RWPE1 (cell line): ENCODE results near the gene TSPO.

Experiments used
- CTCF ChIA-PET: fragments of 350-600 bp; sonication (Branson Sonifier 250); formaldehyde crosslinking; extraction: SDS; loops from one replicate; lab custom pipeline; 2021; lab: Yijun Ruan, JAX
- POLR2A ChIA-PET: fragments of 400-600 bp; formaldehyde crosslinking; extraction: SDS; loops from one replicate; lab custom pipeline; 2020; ENCODE audit warnings: antibody characterized with exemption; ENCODE audit not compliant: low non-redundant PET; lab: Yijun Ruan, JAX
- DNase-seq: peaks from one replicate; pipeline ENCODE4 v3.0.0; 2012; ENCODE audit warnings: low spot score
- H3K27ac ChIP-seq: fragments of 450-650 bp; 2 replicates; pipeline ENCODE4 v1.5.1; 2017
- CTCF ChIP-seq: fragments of 450-650 bp; conservative IDR thresholded peaks from 2 replicates; pipeline ENCODE4 v1.5.1; 2017; ENCODE audit warnings: low read depth, mild to moderate bottlenecking

Gene TSPO

GRCh38 chr22:43198126-43198525, 46.8 kb downstream of the TSPO start:
- CTCF ChIA-PET, result no interaction called here
- DNase-seq, result no peak
- POLR2A ChIA-PET, result no interaction called here
- TF ChIP-seq CTCF, result no peak
- no peak overlapping the region for H3K27ac ChIP-seq

- TF ChIP-seq CTCF, result no peak
- DNase-seq, result no peak
- CTCF ChIA-PET, result no interaction called here
- no peak overlapping the region for H3K27ac ChIP-seq
- POLR2A ChIA-PET, result no interaction called here
Measured at GRCh38 chr22:43198936-43199335, 47.6 kb downstream of the TSPO start.

DNA sequence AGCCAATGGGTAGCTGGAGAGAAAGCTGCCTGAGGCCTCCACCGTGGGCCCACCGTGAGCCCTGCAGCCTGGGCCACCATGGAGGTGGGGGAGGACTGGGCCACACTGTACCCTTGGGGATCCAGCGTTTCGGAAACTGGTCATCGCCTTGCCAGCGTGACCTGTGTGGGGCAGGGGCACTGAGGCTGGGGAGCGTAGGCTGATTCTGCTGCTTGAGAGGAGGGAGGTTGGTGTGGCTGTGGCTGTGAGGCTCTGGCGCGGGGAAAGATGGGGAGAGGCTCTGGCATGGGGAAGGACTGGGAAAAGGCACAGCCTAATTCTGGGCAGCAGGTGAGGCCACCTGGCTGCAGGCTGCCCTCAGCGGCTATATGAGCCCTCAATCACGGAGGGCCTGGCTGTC, 48.2 kb downstream of the TSPO start:
- CTCF ChIA-PET, result interaction anchor here (0.6 kb wide), 1 partner anchor 24 kb away, joined by 3 read pairs; no protein-coding TSS in a partner anchor
- no peak for DNase-seq
- TF ChIP-seq CTCF, result no peak
- H3K27ac ChIP-seq, result no peak overlapping the region
- POLR2A ChIA-PET, result no interaction called here

GRCh38 chr22:43200031-43200430, 48.7 kb downstream of the TSPO start:
- ChIA-PET POLR2A (no interaction called here), CTCF (no interaction called here)
- no peak overlapping the region for H3K27ac ChIP-seq
- no peak for TF ChIP-seq CTCF
- no peak for DNase-seq

GRCh38 chr22:43200555-43200954, 49.2 kb downstream of the TSPO start:
- ChIA-PET POLR2A (no interaction called here), CTCF (interaction anchor here (0.6 kb wide), 1 partner anchor 73 kb away, joined by 3 read pairs; no protein-coding TSS in a partner anchor)
- no peak for DNase-seq

GRCh38 chr22:43201486-43202219, 50.3 kb downstream of the TSPO start:
- no peak for TF ChIP-seq CTCF
- DNase-seq, result no peak
- CTCF ChIA-PET, result interaction anchor here (0.6 kb wide), 1 partner anchor 21 kb away, joined by 7 read pairs; no protein-coding TSS in a partner anchor
- POLR2A ChIA-PET, result no interaction called here
- no peak overlapping the region for H3K27ac ChIP-seq

More at GRCh38 chr22:43200555-43200954, 49.2 kb downstream of the TSPO start:
- H3K27ac ChIP-seq, result no peak overlapping the region
- no peak for TF ChIP-seq CTCF
